HepG2 (cell line): ENCODE data around the gene ANO3. TPM values are rescaled to one million over a fixed set of nuclear protein-coding genes. Genes with fewer than 3 reads are reported as not detected.

Experiments used
- ATAC-seq: fragments of 200-7000 bp; cut with Tn5 transposase; 3 replicates; pipeline ENCODE4 v1.9.1; 2020; ENCODE audit warnings: mild to moderate bottlenecking, moderate library complexity
- BruUV-seq: library from RNA; stranded (reverse); fragments of 400-500 nt; replicated peaks from 2 replicates; lab custom pipeline; 2021; lab: Mats Ljungman, UMichigan
- CTCF ChIA-PET: fragments of 300-600 bp; formaldehyde crosslinking; extraction: SDS; loops from one replicate; lab custom pipeline; 2021; ENCODE audit warnings: low total read pairs, inconsistent platforms, low intra/inter-chr PET ratio; lab: Yijun Ruan, JAX
- POLR2A ChIA-PET: fragments of 350-600 bp; sonication (Branson Sonifier 250); formaldehyde crosslinking; loops from one replicate; lab custom pipeline; 2020; ENCODE audit warnings: antibody characterized with exemption, inconsistent platforms; lab: Yijun Ruan, JAX
- DNase-seq: peaks from one replicate; pipeline ENCODE4 v3.0.0-alpha.2; 2015; ENCODE audit warnings: low spot score
- FAIRE-seq: peaks from 3 replicates; lab custom pipeline; 2011; peaks lifted over from hg19 to GRCh38; lab: Jason Lieb, UNC
- H2AFZ ChIP-seq: one replicate; pipeline ENCODE4 v1.6.1; 2011; ENCODE audit warnings: low read length, inconsistent platforms
- H3K27ac ChIP-seq: fragments of 300-600 bp; 3 replicates; pipeline ENCODE4 v1.8.0; 2011; ENCODE audit warnings: mixed run types, mild to moderate bottlenecking, mixed read lengths, low read length, inconsistent platforms; ENCODE audit not compliant: insufficient read depth; ENCODE audit errors: extremely low read length
- H3K27me3 ChIP-seq, 2 experiments: fragments of 200-600 bp in 1 of 2; 2 replicates in 1 of 2; 3 replicates in 1 of 2; pipeline versions ENCODE4 v1.6.0 to v1.8.0; 2011; ENCODE audit warnings: low read length in 2 of 2, mild to moderate bottlenecking in 2 of 2, moderate library complexity in 2 of 2, inconsistent platforms in 1 of 2; ENCODE audit not compliant: insufficient read depth in 2 of 2, control insufficient read depth in 1 of 2
- H3K36me3 ChIP-seq, 2 experiments: fragments of 200-600 bp in 1 of 2; replicated peaks in 1 of 2; 2 replicates in 1 of 2; 3 replicates in 1 of 2; pipeline versions ENCODE4 v1.5.1 to v1.8.0; 2011; ENCODE audit warnings: low read length in 2 of 2, inconsistent platforms in 1 of 2; ENCODE audit not compliant: insufficient read depth in 2 of 2, control insufficient read depth in 1 of 2
- H3K4me1 ChIP-seq: 2 replicates; pipeline ENCODE4 v1.5.1; 2012; ENCODE audit warnings: low read length, inconsistent platforms; ENCODE audit not compliant: insufficient read depth
- H3K4me2 ChIP-seq: 2 replicates; pipeline ENCODE4 v1.6.0; 2011; ENCODE audit warnings: low read depth, low read length, inconsistent platforms
- H3K4me3 ChIP-seq, 3 experiments: fragments of 200-600 bp in 1 of 3; sonication (generic), shearing (Covaris generic) in 1 of 3; replicated peaks in 1 of 3; 2 replicates each; pipeline ENCODE4 v1.5.1; 2011 to 2016; ENCODE audit warnings: low read length in 3 of 3, inconsistent platforms in 2 of 3, low read depth in 2 of 3, mild to moderate bottlenecking in 2 of 3, control low read depth in 1 of 3, mixed read lengths in 1 of 3; ENCODE audit not compliant: insufficient read depth in 1 of 3
- H3K79me2 ChIP-seq: one replicate; pipeline ENCODE4 v1.6.1; 2011; ENCODE audit warnings: low read length, inconsistent platforms; ENCODE audit not compliant: insufficient read depth
- H3K9ac ChIP-seq: 2 replicates; pipeline ENCODE4 v1.6.0; 2011; ENCODE audit warnings: mild to moderate bottlenecking, low read depth, low read length, inconsistent platforms; ENCODE audit not compliant: insufficient read depth
- H3K9me3 ChIP-seq: 2 replicates; pipeline ENCODE4 v1.5.1; 2012; ENCODE audit warnings: mild to moderate bottlenecking, low read length
- H4K20me1 ChIP-seq: 2 replicates; pipeline ENCODE4 v1.6.0; 2011; ENCODE audit warnings: inconsistent platforms, mild to moderate bottlenecking, low read length, moderate library complexity; ENCODE audit not compliant: insufficient read depth
- CHCHD3 ChIP-seq: sonication (generic); formaldehyde crosslinking; IDR thresholded peaks from 2 replicates; pipeline ENCODE4 v1.8.0; 2022; ENCODE audit warnings: mild to moderate bottlenecking, missing genetic modification reagents, moderate library complexity
- FIP1L1 ChIP-seq: fragments of 200-400 bp; formaldehyde crosslinking; IDR thresholded peaks from 2 replicates; pipeline ENCODE4 v1.6.1; 2018; ENCODE audit warnings: low read depth, mild to moderate bottlenecking, low read length, moderate library complexity, borderline replicate concordance; ENCODE audit not compliant: insufficient read depth
- GATAD1 ChIP-seq: IDR thresholded peaks from 2 replicates; pipeline ENCODE4 v1.6.1; 2016; ENCODE audit warnings: missing genetic modification reagents, missing compliant biosample characterization
- GFI1 ChIP-seq: sonication (generic); formaldehyde crosslinking; IDR thresholded peaks from 2 replicates; pipeline ENCODE4 v1.5.0; 2020; ENCODE audit warnings: missing genetic modification reagents, mild to moderate bottlenecking, borderline replicate concordance
- NKX3-1 ChIP-seq: sonication (generic); formaldehyde crosslinking; IDR thresholded peaks from 2 replicates; pipeline ENCODE4 v1.5.0; 2020; ENCODE audit warnings: missing genetic modification reagents
- PHB2 ChIP-seq: fragments of 450-650 bp; IDR thresholded peaks from 2 replicates; pipeline ENCODE4 v1.6.1; 2018; ENCODE audit not compliant: partially characterized antibody
- REL ChIP-seq: sonication (generic); formaldehyde crosslinking; conservative IDR thresholded peaks from 2 replicates; pipeline ENCODE4 v1.8.0; 2022; ENCODE audit warnings: mild to moderate bottlenecking, missing genetic modification reagents, moderate library complexity
- SIN3B ChIP-seq: fragments of 150-350 bp; IDR thresholded peaks from 2 replicates; pipeline ENCODE4 v1.6.1; 2014; ENCODE audit warnings: low read length
- SMC3 ChIP-seq: IDR thresholded peaks from 2 replicates; pipeline ENCODE4 v1.6.1; 2011; ENCODE audit warnings: low read length, improper control_type of control experiment
- SRY ChIP-seq: sonication (generic); formaldehyde crosslinking; IDR thresholded peaks from 2 replicates; pipeline ENCODE4 v1.8.0; 2022; ENCODE audit warnings: mild to moderate bottlenecking, missing genetic modification reagents
- ZNF788 ChIP-seq: sonication (generic); formaldehyde crosslinking; IDR thresholded peaks from 2 replicates; pipeline ENCODE4 v1.5.0; 2020; ENCODE audit warnings: mild to moderate bottlenecking, missing genetic modification reagents, borderline replicate concordance
- ZNF879 ChIP-seq: sonication (generic); formaldehyde crosslinking; IDR thresholded peaks from 2 replicates; pipeline ENCODE4 v1.8.1; 2023; ENCODE audit warnings: missing genetic modification reagents
- WGBS: methylation state at CpG from one replicate; pipeline ENCODE4 v1.1.6; 2017; ENCODE audit warnings: low lambda C conversion rate; 5-methylcytosine and 5-hydroxymethylcytosine counted together
- in situ Hi-C: cut with HindIII; loops from 2 replicates; pipeline ENCODE4 v1.10.0; 2017; ENCODE audit warnings: low pct_unique_long_range_greater_than_20kb; ENCODE audit not compliant: extremely low pct_ligation_motif_present
- intact Hi-C: fragments of 100-400 bp; cut with micrococcal nuclease; formaldehyde crosslinking; loops from one replicate; pipeline ENCODE4 v1.10.0; 2022; ENCODE audit not compliant: unreplicated experiment
- polyA plus RNA-seq, 8 experiments: library from polyadenylated mRNA; depleted of rRNA in 3 of 8; stranded (reverse) in 7 of 8; unstranded in 1 of 8; fragments of >200 nt; fragmentation: Illumina TruSeq in 4 of 8; extraction: Trizol in 4 of 8; gene quantifications; 2 replicates each; pipeline versions ENCODE4 v1.2.1 to v1.2.3, GENCODE V29; 2011 to 2016; ENCODE audit warnings: low read depth in 4 of 8, missing spikeins in 1 of 8, mixed read lengths in 1 of 8; ENCODE audit not compliant: insufficient read depth in 1 of 8
- total RNA-seq, 5 experiments: library from RNA; depleted of rRNA; stranded (reverse); fragments of >200 nt; fragmentation: Illumina TruSeq; extraction: Trizol; gene quantifications; 2 replicates each; pipeline ENCODE4 v1.2.3, GENCODE V29; 2016; ENCODE audit warnings: low read depth in 1 of 5
- TF ChIP-seq, protein P1 (sequence below): sonication (generic); formaldehyde crosslinking; IDR thresholded peaks from 2 replicates; pipeline ENCODE4 v1.8.0; 2022; ENCODE audit warnings: mild to moderate bottlenecking, missing genetic modification reagents, borderline replicate concordance
- TF ChIP-seq, protein P2 (sequence below): sonication (generic); formaldehyde crosslinking; IDR thresholded peaks from 2 replicates; pipeline ENCODE4 v1.5.0; 2020; ENCODE audit warnings: missing genetic modification reagents, mild to moderate bottlenecking, borderline replicate concordance

The ANO3 gene
- total and polyA plus RNA-seq, 2 of the 13 experiments (the other 11 are each of a cell fraction or from before 2014, with no cell fraction given): 0.17 to 0.44 TPM

DNA sequence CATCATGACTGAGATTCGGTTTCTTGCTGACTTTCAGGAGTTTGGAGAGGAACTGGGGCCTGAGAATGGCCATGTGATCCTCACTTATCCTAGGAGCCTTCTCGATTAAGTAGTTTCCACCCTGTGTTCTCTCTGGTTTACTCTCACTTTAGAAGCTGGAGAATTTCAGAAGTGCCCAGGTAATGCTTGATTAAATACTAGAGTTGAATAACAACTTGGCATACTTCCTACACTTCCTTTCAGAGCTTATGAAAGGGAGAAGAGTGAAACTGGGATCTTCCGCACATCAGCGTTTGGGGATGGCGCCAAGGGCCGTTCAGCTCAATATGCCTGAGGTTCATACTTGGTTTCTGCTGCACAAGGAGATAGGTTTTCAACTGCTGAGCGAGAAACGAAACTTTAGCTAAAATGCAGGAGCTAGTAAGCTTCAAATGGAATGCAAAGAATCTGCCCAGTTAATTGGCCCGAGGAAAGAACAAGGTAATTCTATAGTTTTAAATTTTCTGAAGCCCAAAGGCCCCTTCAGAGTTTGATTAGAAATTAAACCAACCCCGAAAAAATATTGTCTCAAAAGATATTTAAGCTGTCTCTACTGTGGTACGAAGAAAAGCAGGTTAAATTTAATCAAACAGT, 241.0 kb downstream of the ANO3 start (continued):
- no peak for TF ChIP-seq SRY
- no peak for TF ChIP-seq PHB2
- no peak for TF ChIP-seq SMC3
- no peak for TF ChIP-seq NKX3-1 (CRISPR knock-in tag)

DNA sequence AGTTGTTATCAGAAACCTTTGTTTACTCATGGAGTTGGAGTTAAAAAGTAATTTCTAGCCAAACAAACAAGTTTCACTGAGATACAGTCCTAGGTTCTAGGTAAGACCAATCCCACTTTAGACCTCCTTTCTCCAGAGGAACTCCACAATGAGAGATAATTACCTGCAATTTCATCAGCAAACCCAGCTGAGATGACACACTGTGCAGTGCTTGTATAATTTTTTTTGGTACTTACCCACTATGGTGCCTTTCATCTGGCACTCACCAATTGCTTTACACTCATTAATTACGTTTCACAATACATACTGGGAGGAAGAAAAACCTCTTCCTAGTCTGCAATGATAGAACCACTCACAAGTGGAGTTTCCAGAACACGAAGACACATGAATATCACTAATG, 242.0 kb downstream of the ANO3 start:
- ChIA-PET CTCF (no interaction called here), POLR2A (no interaction called here)
- DNase-seq (no peak), ATAC-seq (no peak), FAIRE-seq (no peak)
- no peaks in the 10 kb centered on the region for H3K36me3 ChIP-seq
- no peak overlapping the region for H3K27ac ChIP-seq
- H3K4me1 ChIP-seq: no peaks in the 10 kb centered on the region
- no peaks in the 10 kb centered on the region for H3K27me3 ChIP-seq
- H3K4me3 ChIP-seq: no peak overlapping the region
- no TSS peak for BruUV-seq
- H3K9me3 ChIP-seq: no peaks in the 10 kb centered on the region
- no peak overlapping the region for H2AFZ ChIP-seq
- intact Hi-C loops (no loop called here), in situ Hi-C loops (no loop called here)
- no peak overlapping the region for H3K9ac ChIP-seq
- WGBS: 55% methylated on average over 2 of the region's 2 CpGs
- no peak overlapping the region for H3K4me2 ChIP-seq
- H4K20me1 ChIP-seq: no peaks in the 10 kb centered on the region
- H3K79me2 ChIP-seq: no peaks in the 10 kb centered on the region
- TF ChIP-seq ZNF879: no peak
- no peak for TF ChIP-seq GATAD1 (CRISPR knock-in tag)
- TF ChIP-seq REL: no peak
- TF ChIP-seq GFI1 (CRISPR knock-in tag): no peak
- no peak for TF ChIP-seq FIP1L1
- TF ChIP-seq, protein P1, sequence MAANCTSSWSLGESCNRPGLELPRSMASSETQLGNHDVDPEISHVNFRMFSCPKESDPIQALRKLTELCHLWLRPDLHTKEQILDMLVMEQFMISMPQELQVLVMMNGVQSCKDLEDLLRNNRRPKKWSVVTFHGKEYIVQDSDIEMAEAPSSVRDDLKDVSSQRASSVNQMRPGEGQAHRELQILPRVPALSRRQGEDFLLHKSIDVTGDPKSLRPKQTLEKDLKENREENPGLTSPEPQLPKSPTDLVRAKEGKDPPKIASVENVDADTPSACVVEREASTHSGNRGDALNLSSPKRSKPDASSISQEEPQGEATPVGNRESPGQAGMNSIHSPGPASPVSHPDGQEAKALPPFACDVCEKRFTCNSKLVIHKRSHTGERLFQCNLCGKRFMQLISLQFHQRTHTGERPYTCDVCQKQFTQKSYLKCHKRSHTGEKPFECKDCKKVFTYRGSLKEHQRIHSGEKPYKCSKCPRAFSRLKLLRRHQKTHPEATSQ (CRISPR knock-in tag): no peak
- TF ChIP-seq, protein P2, sequence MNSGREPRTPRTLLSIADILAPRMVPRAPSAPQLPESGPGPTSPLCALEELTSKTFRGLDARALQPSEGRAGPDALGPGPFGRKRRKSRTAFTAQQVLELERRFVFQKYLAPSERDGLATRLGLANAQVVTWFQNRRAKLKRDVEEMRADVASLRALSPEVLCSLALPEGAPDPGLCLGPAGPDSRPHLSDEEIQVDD (CRISPR knock-in tag): no peak
- TF ChIP-seq ZNF788: no peak
- no peak for TF ChIP-seq SIN3B
- TF ChIP-seq CHCHD3 (CRISPR knock-in tag): no peak
